ENCODE measurements around the gene MMP15.

DNA sequence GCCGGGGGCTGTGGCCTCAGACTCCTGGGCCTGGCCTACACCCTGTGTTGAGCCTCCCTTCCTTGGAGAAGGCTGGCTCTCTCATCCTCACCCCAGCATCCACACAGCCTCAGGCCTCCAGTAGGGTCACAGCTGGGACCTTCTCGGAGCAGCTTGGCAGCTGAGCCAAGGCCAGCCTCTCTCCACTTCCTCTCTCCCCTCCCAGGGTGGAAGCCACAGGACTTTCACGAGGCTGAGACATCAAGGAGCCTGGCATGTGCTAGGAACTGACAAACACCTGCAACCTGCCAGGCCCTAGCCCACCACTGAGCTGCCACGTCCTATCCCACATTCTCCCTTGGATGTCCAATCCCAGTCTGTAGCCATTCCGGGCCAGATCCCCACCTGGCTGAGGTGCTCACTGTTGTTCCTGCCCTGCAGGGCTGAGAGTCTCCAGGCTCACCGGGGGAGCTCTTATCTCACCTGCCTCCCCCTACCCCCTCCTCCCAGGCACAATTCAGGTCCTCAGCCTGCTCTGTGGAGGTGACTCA lies 3.1 kb downstream of the MMP15 start:
- TF ChIP-seq, protein P1, sequence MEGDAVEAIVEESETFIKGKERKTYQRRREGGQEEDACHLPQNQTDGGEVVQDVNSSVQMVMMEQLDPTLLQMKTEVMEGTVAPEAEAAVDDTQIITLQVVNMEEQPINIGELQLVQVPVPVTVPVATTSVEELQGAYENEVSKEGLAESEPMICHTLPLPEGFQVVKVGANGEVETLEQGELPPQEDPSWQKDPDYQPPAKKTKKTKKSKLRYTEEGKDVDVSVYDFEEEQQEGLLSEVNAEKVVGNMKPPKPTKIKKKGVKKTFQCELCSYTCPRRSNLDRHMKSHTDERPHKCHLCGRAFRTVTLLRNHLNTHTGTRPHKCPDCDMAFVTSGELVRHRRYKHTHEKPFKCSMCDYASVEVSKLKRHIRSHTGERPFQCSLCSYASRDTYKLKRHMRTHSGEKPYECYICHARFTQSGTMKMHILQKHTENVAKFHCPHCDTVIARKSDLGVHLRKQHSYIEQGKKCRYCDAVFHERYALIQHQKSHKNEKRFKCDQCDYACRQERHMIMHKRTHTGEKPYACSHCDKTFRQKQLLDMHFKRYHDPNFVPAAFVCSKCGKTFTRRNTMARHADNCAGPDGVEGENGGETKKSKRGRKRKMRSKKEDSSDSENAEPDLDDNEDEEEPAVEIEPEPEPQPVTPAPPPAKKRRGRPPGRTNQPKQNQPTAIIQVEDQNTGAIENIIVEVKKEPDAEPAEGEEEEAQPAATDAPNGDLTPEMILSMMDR (IDR thresholded peaks at IDR 0.05), result no peak
- TF ChIP-seq POLR2A (IDR thresholded peaks at IDR 0.05), result no peak
- no peak for TF ChIP-seq POLR2AphosphoS5 (IDR thresholded peaks at IDR 0.05)
- no peak for TF ChIP-seq EP300 (IDR thresholded peaks at IDR 0.05)
